ENCODE measurements around the gene TTI1.

DNA sequence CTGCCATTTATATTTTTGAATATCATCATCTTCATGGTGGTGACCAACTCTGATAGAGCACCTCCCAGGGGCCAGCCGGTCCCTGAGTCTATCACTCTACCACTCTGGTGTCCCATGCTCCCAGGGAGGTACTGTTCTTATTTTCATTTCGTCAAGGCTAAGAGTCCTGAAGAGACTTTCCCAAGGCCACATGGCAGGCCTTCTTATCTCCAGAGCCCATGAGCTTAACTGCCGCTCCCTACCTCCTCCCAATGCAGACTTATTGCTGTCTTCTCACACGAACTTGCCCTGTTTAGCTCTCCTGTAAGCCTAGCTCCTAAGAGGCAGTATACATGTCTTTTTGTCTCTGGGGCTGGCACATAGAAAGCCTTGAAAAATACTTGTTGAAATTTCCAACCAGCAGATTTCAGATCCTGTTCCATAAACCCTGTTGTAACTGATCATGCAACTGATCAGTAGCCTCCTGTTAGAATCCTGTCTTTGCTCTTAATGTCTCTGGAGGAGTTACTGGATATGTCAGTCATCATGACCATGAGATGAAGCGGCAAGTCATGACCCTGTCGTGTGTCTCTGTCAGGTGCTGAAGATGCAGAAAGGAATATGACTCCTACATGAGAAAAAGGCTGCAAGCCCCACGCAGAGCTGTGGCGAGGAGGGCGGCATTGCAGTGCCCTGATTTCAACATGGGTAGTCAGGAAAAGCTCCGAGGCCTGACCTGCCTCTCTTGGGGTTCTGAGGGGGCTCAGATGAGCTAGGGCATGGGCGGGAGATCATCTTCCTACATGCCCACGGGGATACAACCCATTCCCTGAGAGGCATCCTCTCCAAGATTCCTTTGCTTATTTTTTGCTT is 60.0 kb downstream of the TTI1 start:
- TF ChIP-seq, protein P1, sequence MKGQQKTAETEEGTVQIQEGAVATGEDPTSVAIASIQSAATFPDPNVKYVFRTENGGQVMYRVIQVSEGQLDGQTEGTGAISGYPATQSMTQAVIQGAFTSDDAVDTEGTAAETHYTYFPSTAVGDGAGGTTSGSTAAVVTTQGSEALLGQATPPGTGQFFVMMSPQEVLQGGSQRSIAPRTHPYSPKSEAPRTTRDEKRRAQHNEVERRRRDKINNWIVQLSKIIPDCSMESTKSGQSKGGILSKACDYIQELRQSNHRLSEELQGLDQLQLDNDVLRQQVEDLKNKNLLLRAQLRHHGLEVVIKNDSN (IDR thresholded peaks at IDR 0.05): no peak
- no peak for TF ChIP-seq CEBPB (IDR thresholded peaks at IDR 0.05)

Data from Ishikawa (cell line).